Measurements from ENCODE around the gene KCNV2. TPM values are rescaled to one million over a fixed set of nuclear protein-coding genes. Genes with fewer than 3 reads are reported as not detected.

The KCNV2 gene
- polyA plus RNA-seq (not detected in 2 replicates), polyA minus RNA-seq (0.24 TPM in 1 of 2 replicates, not detected in the other)

- Histone ChIP-seq H3F3A (ENCODE audit: insufficient read depth, low read length, poor library complexity, severe bottlenecking) (no peaks in the 10 kb centered on the region), H2AFZ (ENCODE audit: low read depth, low read length) (no peak within 1 kb of the TSS), H3K27me3 (ENCODE audit: insufficient read depth, low read depth, low read length) (no peaks in the 10 kb centered on the region), H3K9me2 (ENCODE audit: insufficient read depth, low read length) (no peaks in the 10 kb centered on the region), H3K79me2 (replicated peaks; ENCODE audit: insufficient read depth, low read length) (no peaks in the 10 kb centered on the region), H4K20me1 (ENCODE audit: insufficient read depth) (no peaks in the 10 kb centered on the region), H3K9me3 (ENCODE audit: low read length) (no peaks in the 10 kb centered on the region), H3K4me2 (ENCODE audit: low read length) (no peak within 1 kb of the TSS), H3K36me3 (ENCODE audit: insufficient read depth, low read length) (no peaks in the 10 kb centered on the region), H3K4me3 (ENCODE audit: low read length) (no peak within 1 kb of the TSS), H3K27ac (ENCODE audit: low read length) (no peak within 1 kb of the TSS), H3K9ac (ENCODE audit: low read length) (no peak within 1 kb of the TSS)
- no peak for TF ChIP-seq EZH2 (IDR thresholded peaks at IDR 0.05; ENCODE audit: borderline replicate concordance, insufficient read depth, low read length, poor library complexity, severe bottlenecking)
- TF ChIP-seq EP300 (conservative IDR thresholded peaks at IDR 0.05; ENCODE audit: poor library complexity, severe bottlenecking) = no peak
- no peak for TF ChIP-seq TAF1 (IDR thresholded peaks at IDR 0.05; ENCODE audit: low read depth)
- TF ChIP-seq MXI1 (conservative IDR thresholded peaks at IDR 0.05; ENCODE audit: poor library complexity, severe bottlenecking) = no peak
- no peak for TF ChIP-seq POLR2AphosphoS5 (IDR thresholded peaks at IDR 0.05)
- TF ChIP-seq RAD21 (conservative IDR thresholded peaks at IDR 0.05) = no peak
- no peak for TF ChIP-seq SMC3 (conservative IDR thresholded peaks at IDR 0.05; ENCODE audit: poor library complexity)
- TF ChIP-seq CTCF (IDR thresholded peaks at IDR 0.05; ENCODE audit: poor library complexity, severe bottlenecking) = no peak
- no peak for TF ChIP-seq REST (IDR thresholded peaks at IDR 0.05; ENCODE audit: borderline replicate concordance)
Observed at GRCh38 chr9:2717385-2717784, at the start of gene KCNV2. Gene KCNV2, plus strand, starts transcription at chr9:2717510. Its CDS starts 230 bp downstream, at chr9:2717740.

GRCh38 chr9:2673161-2673560 lies 44.1 kb upstream of the KCNV2 start:
- H3K27me3 ChIP-seq (ENCODE audit: insufficient read depth, low read depth, low read length) = no peaks in the 10 kb centered on the region
- H2AFZ ChIP-seq (ENCODE audit: low read depth, low read length) = no peak overlapping the region
- H3K79me2 ChIP-seq (replicated peaks; ENCODE audit: insufficient read depth, low read length) = no peaks in the 10 kb centered on the region
- no peaks in the 10 kb centered on the region for H4K20me1 ChIP-seq (ENCODE audit: insufficient read depth)
- H3K9ac ChIP-seq (ENCODE audit: low read length) = no peak overlapping the region
- no peaks in the 10 kb centered on the region for H3F3A ChIP-seq (ENCODE audit: insufficient read depth, low read length, poor library complexity, severe bottlenecking)
- H3K4me2 ChIP-seq (ENCODE audit: low read length) = no peak overlapping the region
- no peaks in the 10 kb centered on the region for H3K9me3 ChIP-seq (ENCODE audit: low read length)
- no peak overlapping the region for H3K4me3 ChIP-seq (ENCODE audit: low read length)
- H3K9me2 ChIP-seq (ENCODE audit: insufficient read depth, low read length) = no peaks in the 10 kb centered on the region
- H3K36me3 ChIP-seq (ENCODE audit: insufficient read depth, low read length) = no peaks in the 10 kb centered on the region
- TF ChIP-seq RAD21 (conservative IDR thresholded peaks at IDR 0.05) (no peak), CTCF (IDR thresholded peaks at IDR 0.05; ENCODE audit: poor library complexity, severe bottlenecking) (no peak), POLR2AphosphoS5 (IDR thresholded peaks at IDR 0.05) (no peak), SMC3 (conservative IDR thresholded peaks at IDR 0.05; ENCODE audit: poor library complexity) (no peak), REST (IDR thresholded peaks at IDR 0.05; ENCODE audit: borderline replicate concordance) (no peak), MXI1 (conservative IDR thresholded peaks at IDR 0.05; ENCODE audit: poor library complexity, severe bottlenecking) (no peak), EZH2 (IDR thresholded peaks at IDR 0.05; ENCODE audit: borderline replicate concordance, insufficient read depth, low read length, poor library complexity, severe bottlenecking) (no peak), EP300 (conservative IDR thresholded peaks at IDR 0.05; ENCODE audit: poor library complexity, severe bottlenecking) (no peak), TAF1 (IDR thresholded peaks at IDR 0.05; ENCODE audit: low read depth) (no peak)
- no peak overlapping the region for H3K27ac ChIP-seq (ENCODE audit: low read length)
